Stimulated activated CD4-positive, alpha-beta T cell treated with anti-CD3 and anti-CD28 coated beads, TNF-alpha, amount 100 ng/mL, for 4 hours (primary cell): ENCODE results near the gene TAC4.

Experiments
- DNase-seq, 3 experiments: peaks; one replicate each; pipeline ENCODE4 v3.0.0-alpha.2; 2020; ENCODE audit warnings: low read depth in 3 of 3

The TAC4 gene

GRCh38 chr17:49873466-49873865 lies 25.6 kb upstream of the TAC4 start:
- no peak for DNase-seq

DNA sequence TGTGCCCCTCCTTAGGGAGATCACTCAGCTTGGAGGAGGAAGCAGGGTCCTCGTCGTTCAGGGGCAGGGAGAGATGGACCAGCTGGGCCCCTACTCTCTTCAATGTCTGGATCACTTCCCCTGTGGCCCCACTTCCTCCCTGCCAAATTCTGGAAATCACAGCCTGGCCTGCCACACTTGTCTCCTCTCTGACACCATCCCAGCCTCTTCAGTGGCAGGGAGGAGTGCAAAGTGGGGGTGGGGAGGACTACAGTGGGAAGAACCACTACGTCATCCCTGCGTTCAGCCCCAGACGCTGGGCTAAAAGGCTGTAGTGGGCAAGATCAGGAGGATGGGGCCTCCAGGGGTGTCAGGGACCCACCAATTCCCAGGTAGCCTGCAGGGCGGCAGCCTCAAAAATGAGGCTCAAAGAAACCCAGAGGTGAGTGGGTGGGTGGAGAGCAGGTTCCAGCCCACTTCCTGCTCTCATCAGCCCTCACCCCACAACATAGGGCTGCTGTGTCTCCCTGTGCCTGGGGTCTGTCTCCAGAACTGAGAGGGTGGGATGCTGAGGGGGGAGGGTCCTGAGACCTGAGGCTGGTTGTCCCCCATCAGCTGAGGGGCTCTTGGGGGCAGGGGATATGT lies 25.0 kb upstream of the TAC4 start:
- DNase-seq, result no peak

- DNase-seq, result no peak
These were observed 23.3 kb upstream of the TAC4 start for GRCh38 chr17:49871211-49871610.

DNA sequence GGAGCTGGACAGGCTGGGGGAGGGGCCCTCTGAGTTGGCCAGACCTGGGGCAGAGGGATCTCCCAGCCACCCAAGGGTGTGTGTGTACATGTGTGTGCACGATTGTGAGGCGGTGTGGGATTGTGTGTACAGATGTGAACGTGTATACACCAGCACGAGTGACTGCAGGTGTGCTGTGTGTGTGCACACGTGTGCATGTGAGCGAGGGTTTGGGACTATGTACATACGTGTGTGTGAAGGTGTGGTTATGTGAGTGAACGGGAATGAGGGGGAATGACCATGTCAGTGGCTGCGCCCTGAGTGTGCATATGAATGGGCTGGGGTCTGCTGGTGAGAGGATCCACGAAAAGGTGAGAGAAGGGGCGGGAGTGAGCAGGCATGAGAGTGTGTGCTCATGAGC lies 22.4 kb upstream of the TAC4 start:
- no peak for DNase-seq

DNA sequence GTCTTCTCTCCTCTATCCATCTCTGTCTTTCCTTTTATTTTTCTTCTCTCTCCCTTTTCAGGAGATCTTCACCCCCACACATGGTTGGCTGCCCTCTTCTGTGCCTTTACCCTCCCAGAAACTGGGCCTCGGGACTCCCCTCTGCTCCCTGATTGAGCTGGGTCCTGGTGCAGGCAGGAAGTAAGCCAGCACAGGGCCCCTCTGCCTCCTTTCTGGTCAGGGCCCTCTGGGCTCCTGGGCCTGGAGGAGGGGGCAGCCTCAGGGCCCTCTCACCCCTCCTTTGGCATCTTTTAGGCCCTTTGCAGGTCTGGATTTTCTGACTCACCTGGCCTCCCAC lies 21.1 kb upstream of the TAC4 start:
- DNase-seq, result no peak

DNA sequence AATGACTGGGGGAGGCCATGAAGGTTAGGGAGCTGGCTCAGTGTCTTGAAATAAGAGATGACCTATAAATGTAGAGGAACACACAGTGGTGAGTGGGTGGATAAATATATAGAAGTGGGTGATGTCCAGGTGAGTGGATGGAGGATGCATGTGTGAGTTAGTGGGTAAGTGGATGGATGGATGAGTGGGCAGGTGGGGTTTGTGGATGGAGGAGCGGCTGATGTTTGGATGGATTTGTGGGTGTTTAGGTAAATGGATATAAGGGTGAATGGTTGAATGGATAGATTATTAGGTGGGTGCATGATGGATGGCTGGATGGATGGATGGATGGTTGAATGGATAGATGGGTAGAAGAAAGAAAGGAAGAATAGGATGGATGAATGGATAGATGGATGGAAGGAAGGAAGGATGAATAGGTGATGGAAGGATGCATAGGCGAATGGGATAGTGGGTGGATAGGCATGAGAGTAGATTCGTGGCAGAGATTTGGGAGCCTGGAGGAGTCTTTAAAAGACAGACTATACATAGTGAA lies 19.1 kb upstream of the TAC4 start:
- no peak for DNase-seq

GRCh38 chr17:49866019-49866380 lies 18.1 kb upstream of the TAC4 start:
- DNase-seq, result no peak

DNA sequence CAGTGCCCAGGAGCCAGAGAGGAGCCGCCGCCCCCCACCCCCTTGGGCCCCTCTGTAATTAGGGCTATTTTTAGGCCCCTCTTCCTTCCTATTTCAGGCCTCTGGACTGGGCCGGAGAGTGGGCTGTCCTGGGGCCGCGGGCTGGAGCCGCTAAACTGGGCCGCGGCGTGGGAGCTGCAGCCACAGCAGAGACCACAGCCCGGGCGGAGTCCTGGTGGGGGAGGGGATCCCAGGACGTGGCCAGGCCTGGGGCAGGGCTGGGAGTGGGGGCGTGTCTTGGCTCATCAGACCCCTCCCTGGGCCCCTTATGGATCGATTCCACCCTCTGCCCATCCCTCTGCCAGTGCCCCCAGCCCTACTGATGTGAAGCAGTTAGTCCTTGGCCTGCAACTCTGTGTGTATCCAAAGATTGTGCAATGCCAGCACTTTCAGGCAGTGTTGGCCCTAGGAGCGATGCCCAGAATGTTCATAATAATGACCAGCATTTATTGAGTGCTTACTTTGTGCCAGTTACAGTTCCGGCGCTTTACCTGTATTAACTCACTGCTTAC lies 15.0 kb upstream of the TAC4 start:
- DNase-seq, result no peak

- peak; percentile 23 to 36 (median 36) for DNase-seq
These were observed 13.4 kb upstream of the TAC4 start for GRCh38 chr17:49861150-49861884.

- DNase-seq, result no peak
These were observed 12.4 kb upstream of the TAC4 start for GRCh38 chr17:49859991-49860953.

GRCh38 chr17:49858796-49859195 lies 10.9 kb upstream of the TAC4 start:
- no peak for DNase-seq

DNA sequence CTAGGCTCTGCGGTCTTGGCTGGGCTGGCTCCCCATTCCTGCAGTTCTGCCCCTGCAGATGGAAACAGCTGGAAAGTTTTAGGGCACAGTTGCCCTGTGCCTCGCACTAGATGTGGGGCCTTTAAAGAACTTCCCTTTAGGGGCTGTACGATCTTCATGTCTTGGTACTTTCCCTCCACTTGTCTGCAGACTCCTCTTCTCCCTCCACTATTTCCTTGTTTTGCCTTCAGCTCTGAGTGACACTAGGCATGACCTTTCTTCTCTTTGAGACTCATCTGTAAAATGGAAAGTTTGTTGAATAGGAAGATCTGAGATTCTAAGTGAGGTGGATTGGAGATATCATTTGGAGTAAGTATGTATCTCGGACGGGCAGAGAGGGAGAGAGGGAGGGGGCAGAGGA lies 6.3 kb upstream of the TAC4 start:
- DNase-seq, result no peak

- no peak for DNase-seq
These were observed 5.7 kb upstream of the TAC4 start for GRCh38 chr17:49853470-49854015.

- peak; percentile 48 to 54 (median 53) for DNase-seq
These were observed 3.8 kb upstream of the TAC4 start for GRCh38 chr17:49851387-49852291.

GRCh38 chr17:49850772-49851386 lies 3.0 kb upstream of the TAC4 start:
- peak in 1 of 3 experiments; percentile 13 for DNase-seq

GRCh38 chr17:49850218-49850610 lies 2.3 kb upstream of the TAC4 start:
- DNase-seq, result no peak

DNA sequence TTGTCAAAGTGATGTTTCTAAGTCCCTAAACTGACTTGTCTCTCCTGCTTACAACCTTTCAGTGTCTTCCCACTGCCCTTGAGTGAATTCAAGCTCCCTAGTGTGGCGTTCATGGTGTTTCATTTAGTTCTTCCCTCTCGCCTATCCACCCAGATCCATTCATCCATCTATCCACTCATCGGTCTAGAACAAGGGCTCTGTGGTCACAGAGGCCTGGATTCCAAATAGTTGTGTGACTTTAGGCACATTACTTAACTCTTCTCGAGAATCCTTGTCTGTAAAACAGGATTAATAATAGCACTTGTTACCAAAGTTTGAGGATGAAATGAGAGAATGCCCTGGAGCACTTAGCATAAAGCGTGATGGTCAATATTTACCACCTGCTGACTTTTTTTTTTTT lies 870 bp upstream of the TAC4 start:
- DNase-seq, result no peak

DNA sequence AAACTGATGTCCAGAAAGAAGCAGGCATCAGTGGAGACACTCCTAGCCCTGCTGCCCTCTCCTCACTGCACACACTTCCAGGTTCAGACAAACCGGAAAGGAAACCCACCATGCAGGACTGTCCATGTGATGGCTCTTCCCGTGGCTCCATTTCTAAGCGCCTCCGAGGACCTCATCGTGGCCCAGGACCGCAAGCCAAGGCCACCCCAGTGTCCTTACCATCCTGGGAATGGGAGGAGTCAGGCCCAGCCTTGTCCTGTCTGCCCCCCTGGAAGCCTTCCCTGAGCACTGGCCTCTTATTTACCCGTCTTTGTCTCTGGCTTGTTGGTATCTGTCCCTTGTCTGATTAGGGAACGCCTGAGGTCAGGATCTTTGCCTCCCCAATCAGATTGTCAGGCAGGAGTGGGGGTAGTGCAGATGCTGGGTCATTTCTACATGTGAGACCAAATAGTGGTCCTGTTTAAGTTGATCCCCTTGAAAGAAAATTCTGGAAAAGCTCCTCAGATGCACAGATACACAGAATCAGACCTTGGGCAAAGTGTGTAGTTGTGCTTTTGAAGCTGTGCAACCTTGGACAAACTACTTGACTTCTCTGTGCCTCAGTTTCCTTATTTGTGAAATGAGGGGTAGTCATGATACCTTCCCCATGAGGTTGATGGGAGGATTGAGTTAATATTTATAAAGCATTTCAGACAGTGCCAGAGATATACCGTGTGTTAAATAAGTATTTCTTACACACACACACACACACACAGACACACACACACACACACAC lies 744 bp downstream of the TAC4 start:
- DNase-seq, result no peak

GRCh38 chr17:49845321-49845720 lies 2.5 kb downstream of the TAC4 start:
- DNase-seq, result no peak
